ENCODE measurements around the gene C3AR1. TPM values are rescaled to one million over a fixed set of nuclear protein-coding genes. Genes with fewer than 3 reads are reported as not detected.

C3AR1 gene
- total and polyA plus RNA-seq, 2 of the 13 experiments (the other 11 are each of a cell fraction or from before 2014, with no cell fraction given), result not detected

DNA sequence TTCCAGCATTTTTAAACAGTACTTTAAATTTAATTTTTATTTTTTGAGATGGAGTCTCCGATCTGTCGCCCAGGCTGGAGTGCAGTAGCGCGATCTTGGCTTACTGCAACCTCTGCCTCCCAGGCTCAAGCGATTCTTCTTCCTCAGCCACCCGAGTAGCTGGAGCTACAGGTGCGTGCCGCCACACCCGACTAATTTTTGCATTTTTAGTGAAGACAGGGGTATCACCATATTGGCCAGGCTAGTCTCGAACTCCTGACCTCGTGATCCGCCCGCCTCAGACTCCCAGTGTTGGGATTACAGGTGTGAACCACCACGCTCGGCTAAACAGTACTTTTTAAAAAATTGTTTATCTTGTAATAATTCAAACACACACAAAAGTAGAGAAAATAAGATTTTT, 37.9 kb downstream of the C3AR1 start:
- DNase-seq (ENCODE audit: low spot score) (no peak), ATAC-seq (no peak), FAIRE-seq (no peak)
- intact Hi-C loops (cut with micrococcal nuclease; ENCODE audit: unreplicated experiment) (no loop called here), in situ Hi-C loops (cut with HindIII; ENCODE audit: extremely low pct_ligation_motif_present, low pct_unique_long_range_greater_than_20kb) (no loop called here)
- Histone ChIP-seq H3K9me3 (ENCODE audit: low read length) (no peaks in the 10 kb centered on the region), H3K4me3 (replicated peaks in 1 of 3; ENCODE audit: insufficient read depth in 1 of 3, low read depth in 2 of 3, low read length in 3 of 3) (no peak overlapping the region), H3K4me2 (ENCODE audit: low read depth, low read length) (no peak overlapping the region), H3K4me1 (ENCODE audit: insufficient read depth, low read length) (peaks cover 24% of the 10 kb centered on the region), H2AFZ (ENCODE audit: low read length) (no peak overlapping the region), H3K79me2 (ENCODE audit: insufficient read depth, low read length) (no peaks in the 10 kb centered on the region), H3K27me3 (ENCODE audit: control insufficient read depth in 1 of 2, insufficient read depth in 2 of 2, low read length in 2 of 2) (no peaks in the 10 kb centered on the region; a peak in 1 of 5 replicates), H3K36me3 (replicated peaks in 1 of 2; ENCODE audit: control insufficient read depth in 1 of 2, insufficient read depth in 2 of 2, low read length in 2 of 2) (no peaks in the 10 kb centered on the region), H3K27ac (ENCODE audit: extremely low read length, insufficient read depth, low read length) (no peak overlapping the region), H3K9ac (ENCODE audit: insufficient read depth, low read depth, low read length) (no peak overlapping the region), H4K20me1 (ENCODE audit: insufficient read depth, low read length) (no peaks in the 10 kb centered on the region)
- 96% methylated on average over 15 of the region's 15 CpGs for WGBS (ENCODE audit: low lambda C conversion rate)
- no peak for TF ChIP-seq ZBTB8A (CRISPR knock-in tag; IDR thresholded peaks at IDR 0.05; ENCODE audit: borderline replicate concordance, low read depth)
- TF ChIP-seq ZNF160 (CRISPR knock-in tag; IDR thresholded peaks at IDR 0.05), result no peak
- TF ChIP-seq, protein P1, sequence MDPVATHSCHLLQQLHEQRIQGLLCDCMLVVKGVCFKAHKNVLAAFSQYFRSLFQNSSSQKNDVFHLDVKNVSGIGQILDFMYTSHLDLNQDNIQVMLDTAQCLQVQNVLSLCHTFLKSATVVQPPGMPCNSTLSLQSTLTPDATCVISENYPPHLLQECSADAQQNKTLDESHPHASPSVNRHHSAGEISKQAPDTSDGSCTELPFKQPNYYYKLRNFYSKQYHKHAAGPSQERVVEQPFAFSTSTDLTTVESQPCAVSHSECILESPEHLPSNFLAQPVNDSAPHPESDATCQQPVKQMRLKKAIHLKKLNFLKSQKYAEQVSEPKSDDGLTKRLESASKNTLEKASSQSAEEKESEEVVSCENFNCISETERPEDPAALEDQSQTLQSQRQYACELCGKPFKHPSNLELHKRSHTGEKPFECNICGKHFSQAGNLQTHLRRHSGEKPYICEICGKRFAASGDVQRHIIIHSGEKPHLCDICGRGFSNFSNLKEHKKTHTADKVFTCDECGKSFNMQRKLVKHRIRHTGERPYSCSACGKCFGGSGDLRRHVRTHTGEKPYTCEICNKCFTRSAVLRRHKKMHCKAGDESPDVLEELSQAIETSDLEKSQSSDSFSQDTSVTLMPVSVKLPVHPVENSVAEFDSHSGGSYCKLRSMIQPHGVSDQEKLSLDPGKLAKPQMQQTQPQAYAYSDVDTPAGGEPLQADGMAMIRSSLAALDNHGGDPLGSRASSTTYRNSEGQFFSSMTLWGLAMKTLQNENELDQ (CRISPR knock-in tag; IDR thresholded peaks at IDR 0.05; ENCODE audit: borderline replicate concordance), result no peak
- TF ChIP-seq, protein P2, sequence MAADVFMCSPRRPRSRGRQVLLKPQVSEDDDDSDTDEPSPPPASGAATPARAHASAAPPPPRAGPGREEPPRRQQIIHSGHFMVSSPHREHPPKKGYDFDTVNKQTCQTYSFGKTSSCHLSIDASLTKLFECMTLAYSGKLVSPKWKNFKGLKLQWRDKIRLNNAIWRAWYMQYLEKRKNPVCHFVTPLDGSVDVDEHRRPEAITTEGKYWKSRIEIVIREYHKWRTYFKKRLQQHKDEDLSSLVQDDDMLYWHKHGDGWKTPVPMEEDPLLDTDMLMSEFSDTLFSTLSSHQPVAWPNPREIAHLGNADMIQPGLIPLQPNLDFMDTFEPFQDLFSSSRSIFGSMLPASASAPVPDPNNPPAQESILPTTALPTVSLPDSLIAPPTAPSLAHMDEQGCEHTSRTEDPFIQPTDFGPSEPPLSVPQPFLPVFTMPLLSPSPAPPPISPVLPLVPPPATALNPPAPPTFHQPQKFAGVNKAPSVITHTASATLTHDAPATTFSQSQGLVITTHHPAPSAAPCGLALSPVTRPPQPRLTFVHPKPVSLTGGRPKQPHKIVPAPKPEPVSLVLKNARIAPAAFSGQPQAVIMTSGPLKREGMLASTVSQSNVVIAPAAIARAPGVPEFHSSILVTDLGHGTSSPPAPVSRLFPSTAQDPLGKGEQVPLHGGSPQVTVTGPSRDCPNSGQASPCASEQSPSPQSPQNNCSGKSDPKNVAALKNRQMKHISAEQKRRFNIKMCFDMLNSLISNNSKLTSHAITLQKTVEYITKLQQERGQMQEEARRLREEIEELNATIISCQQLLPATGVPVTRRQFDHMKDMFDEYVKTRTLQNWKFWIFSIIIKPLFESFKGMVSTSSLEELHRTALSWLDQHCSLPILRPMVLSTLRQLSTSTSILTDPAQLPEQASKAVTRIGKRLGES (CRISPR knock-in tag; IDR thresholded peaks at IDR 0.05; ENCODE audit: borderline replicate concordance), result no peak
- TF ChIP-seq, protein P3, sequence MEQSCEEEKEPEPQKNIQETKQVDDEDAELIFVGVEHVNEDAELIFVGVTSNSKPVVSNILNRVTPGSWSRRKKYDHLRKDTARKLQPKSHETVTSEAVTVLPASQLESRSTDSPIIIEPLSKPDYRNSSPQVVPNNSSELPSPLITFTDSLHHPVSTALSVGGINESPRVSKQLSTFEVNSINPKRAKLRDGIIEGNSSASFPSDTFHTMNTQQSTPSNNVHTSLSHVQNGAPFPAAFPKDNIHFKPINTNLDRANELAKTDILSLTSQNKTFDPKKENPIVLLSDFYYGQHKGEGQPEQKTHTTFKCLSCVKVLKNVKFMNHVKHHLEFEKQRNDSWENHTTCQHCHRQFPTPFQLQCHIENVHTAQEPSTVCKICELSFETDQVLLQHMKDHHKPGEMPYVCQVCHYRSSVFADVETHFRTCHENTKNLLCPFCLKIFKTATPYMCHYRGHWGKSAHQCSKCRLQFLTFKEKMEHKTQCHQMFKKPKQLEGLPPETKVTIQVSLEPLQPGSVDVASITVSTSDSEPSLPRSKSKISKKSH (CRISPR knock-in tag; IDR thresholded peaks at IDR 0.05; ENCODE audit: borderline replicate concordance), result no peak
- ChIA-PET POLR2A (interaction anchor here (1.3 kb wide), 1 partner anchor 95 kb away, joined by 3 read pairs; no protein-coding TSS in a partner anchor), CTCF (ENCODE audit: low intra/inter-chr PET ratio, low total read pairs) (no interaction called here)
- BruUV-seq (replicated peaks), result no TSS peak

Measured in HepG2 (cell line).